Chondrocyte (in vitro differentiated cells): Measurements from ENCODE around the gene ZNG1E. TPM values are rescaled to one million over a fixed set of nuclear protein-coding genes. Genes with fewer than 3 reads are reported as not detected.
"Not testable (repeated sequence)": the region's sequence is repeated elsewhere in the genome, so short reads cannot be mapped to it uniquely, and the experiment has no call there.

ENCODE experiments used
- DNase-seq: peaks from one replicate; pipeline ENCODE4 v3.0.0; 2021; ENCODE audit warnings: mixed read lengths, low spot score
- H3K27ac Mint-ChIP-seq: one replicate; pipeline ENCODE4 v1.8.0; 2021; ENCODE audit warnings: mild to moderate bottlenecking, moderate library complexity, mixed read lengths; ENCODE audit not compliant: unreplicated experiment
- H3K27me3 Mint-ChIP-seq: 2 replicates; pipeline ENCODE4 v1.8.0; 2021; ENCODE audit warnings: low read depth, mixed read lengths
- H3K36me3 Mint-ChIP-seq: 2 replicates; pipeline ENCODE4 v1.8.0; 2021; ENCODE audit warnings: low read depth, mixed read lengths
- H3K4me1 Mint-ChIP-seq: 2 replicates; pipeline ENCODE4 v1.8.0; 2021; ENCODE audit warnings: low read depth, mild to moderate bottlenecking, mixed read lengths
- H3K4me3 Mint-ChIP-seq: one replicate; pipeline ENCODE4 v1.8.0; 2021; ENCODE audit warnings: mild to moderate bottlenecking, moderate library complexity, mixed read lengths; ENCODE audit not compliant: unreplicated experiment
- H3K9me3 Mint-ChIP-seq: 2 replicates; pipeline ENCODE4 v1.8.0; 2021; ENCODE audit warnings: low read depth, mixed read lengths
- CTCF ChIP-seq: fragments of 200-600 bp; sonication (generic); IDR thresholded peaks from 2 replicates; pipeline ENCODE4 v1.5.0; 2021; ENCODE audit warnings: antibody characterized with exemption, mild to moderate bottlenecking, moderate library complexity
- long read RNA-seq: library from polyadenylated mRNA; stranded (forward); transcript quantifications from one replicate; pipeline ENCODE4 v2.0.0, GENCODE V29; 2021
- total RNA-seq: library from RNA; stranded (reverse); gene quantifications from 3 replicates; pipeline ENCODE4 v1.2.1, GENCODE V29; 2021

Gene ZNG1E
- total RNA-seq = 26.4 to 32.9 TPM (median 31.8 TPM) in 3 replicates
- long read RNA-seq, transcript CBWD5-207 (15 exons, 1,791 nt) = minor isoform, 17 of 61 reads
- long read RNA-seq, transcript CBWD5-202 (3 exons, 1,347 nt) = major isoform, 22 of 61 reads
- long read RNA-seq, partial matches to known transcripts = 2 of 61 reads
- long read RNA-seq, other reads (novel, unspliced or antisense) = 14 of 61 reads

- H3K27me3 Mint-ChIP-seq, H3K9me3 Mint-ChIP-seq, H3K36me3 Mint-ChIP-seq, H3K4me1 Mint-ChIP-seq, DNase-seq: not testable (repeated sequence)
- peak within 1 kb of the TSS; percentile 73 for H3K27ac Mint-ChIP-seq
- H3K4me3 Mint-ChIP-seq = peak within 1 kb of the TSS; percentile 70
These were observed at the start of gene ZNG1E for GRCh38 chr9:65675589-65676021. TSS of gene ZNG1E (plus strand) at chr9:65675928. CDS start at chr9:65675977, 49 bp downstream.

DNA sequence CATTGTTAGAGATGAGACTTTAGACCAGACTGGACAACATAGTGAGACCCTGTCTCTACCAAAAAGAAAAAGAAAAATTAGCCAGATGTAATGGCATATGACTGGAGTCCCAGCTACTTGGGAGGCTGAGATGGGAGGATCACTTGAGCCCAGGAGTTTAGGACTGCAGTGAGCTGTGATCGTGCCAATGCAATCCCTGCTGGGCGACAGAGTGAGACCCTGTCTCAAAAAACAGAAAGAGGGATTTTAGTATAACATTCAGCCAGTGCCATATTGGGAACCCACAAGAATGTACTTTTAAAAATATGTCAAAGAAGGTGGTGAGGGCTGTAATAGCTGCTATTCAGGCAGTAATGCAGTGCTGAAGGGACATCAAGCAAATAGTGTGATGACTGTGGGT, 2.1 kb upstream of the ZNG1E start:
- not testable (repeated sequence) for H3K4me1 Mint-ChIP-seq, H3K4me3 Mint-ChIP-seq, DNase-seq, H3K9me3 Mint-ChIP-seq, H3K27me3 Mint-ChIP-seq, H3K36me3 Mint-ChIP-seq, H3K27ac Mint-ChIP-seq

GRCh38 chr9:65675018-65675417, 710 bp upstream of the ZNG1E start:
- H3K4me3 Mint-ChIP-seq = peak overlapping the region; percentile 70
- H3K9me3 Mint-ChIP-seq, DNase-seq, H3K36me3 Mint-ChIP-seq, H3K27me3 Mint-ChIP-seq, H3K27ac Mint-ChIP-seq, H3K4me1 Mint-ChIP-seq: not testable (repeated sequence)

DNA sequence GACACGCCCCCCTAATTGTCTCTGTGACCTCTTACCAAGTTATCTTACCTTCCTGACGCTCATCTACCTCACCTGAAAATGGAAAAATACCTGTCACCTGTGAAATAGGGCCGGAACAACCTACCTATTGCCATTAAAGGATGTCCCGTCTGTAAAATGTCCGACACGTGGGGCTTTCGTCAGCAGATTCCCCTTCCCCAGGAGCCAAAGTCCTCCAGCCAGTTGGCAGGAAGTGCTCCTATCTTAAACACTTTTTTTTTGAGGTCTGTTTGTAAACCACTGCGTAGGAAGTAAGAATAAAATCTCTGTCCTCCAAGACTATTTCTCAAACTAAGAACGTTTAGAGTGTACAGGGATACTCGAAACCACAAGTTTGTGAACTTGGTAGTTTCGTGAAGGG, 661 bp downstream of the ZNG1E start:
- H3K27me3 Mint-ChIP-seq = not testable (repeated sequence)
- H3K27ac Mint-ChIP-seq = peak overlapping the region; percentile 73

DNA sequence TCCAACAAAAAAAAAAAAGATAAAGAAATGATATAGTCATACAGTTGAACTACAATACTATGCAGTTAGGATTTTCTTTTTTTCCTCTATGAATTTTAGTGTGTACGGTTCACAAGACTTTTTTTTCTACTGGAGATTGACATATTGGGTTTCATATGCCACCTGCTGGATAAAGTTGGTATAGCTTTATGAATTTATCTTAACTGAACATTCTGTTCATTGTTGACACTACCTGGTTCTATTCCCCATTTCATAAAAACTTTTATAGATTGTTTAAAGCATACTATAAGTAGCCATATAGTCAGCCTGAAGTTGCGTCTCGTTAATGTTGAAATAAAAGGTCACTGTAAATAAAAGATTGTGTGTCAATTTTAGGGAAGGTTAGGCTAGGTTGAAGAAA, 2.8 kb downstream of the ZNG1E start:
- H3K27me3 Mint-ChIP-seq, H3K36me3 Mint-ChIP-seq, H3K4me1 Mint-ChIP-seq, H3K9me3 Mint-ChIP-seq, H3K4me3 Mint-ChIP-seq, H3K27ac Mint-ChIP-seq, DNase-seq: not testable (repeated sequence)
- peak; percentile 65 for TF ChIP-seq CTCF

More for the DNA sequence above, 661 bp downstream of the ZNG1E start:
- H3K4me3 Mint-ChIP-seq = peak overlapping the region; percentile 58
- DNase-seq, H3K9me3 Mint-ChIP-seq, H3K36me3 Mint-ChIP-seq, H3K4me1 Mint-ChIP-seq: not testable (repeated sequence)

DNA sequence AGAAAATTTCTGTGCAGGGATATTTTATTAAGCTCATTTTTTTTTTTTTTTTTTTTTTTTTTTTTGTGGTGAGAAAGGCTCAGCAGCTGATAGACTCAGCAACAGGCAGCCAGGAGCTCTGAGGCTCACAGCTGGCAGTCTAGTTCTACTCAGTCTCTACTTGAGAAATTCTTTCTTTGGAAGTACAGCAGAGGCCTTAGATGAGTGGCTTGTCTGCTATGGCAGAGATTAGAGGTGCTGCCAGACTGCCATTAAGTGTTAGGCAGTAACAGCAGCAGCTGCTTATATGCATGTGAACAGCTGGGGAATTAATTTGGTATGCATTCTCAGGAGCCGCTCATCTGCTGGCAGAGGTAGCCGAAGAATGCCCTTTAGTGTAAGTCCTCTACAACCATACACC, 27.8 kb downstream of the ZNG1E start:
- not testable (repeated sequence) for H3K36me3 Mint-ChIP-seq, H3K27ac Mint-ChIP-seq, H3K9me3 Mint-ChIP-seq, H3K27me3 Mint-ChIP-seq, H3K4me3 Mint-ChIP-seq, DNase-seq, H3K4me1 Mint-ChIP-seq

- not testable (repeated sequence) for H3K27ac Mint-ChIP-seq, H3K36me3 Mint-ChIP-seq, H3K4me1 Mint-ChIP-seq, DNase-seq, H3K27me3 Mint-ChIP-seq, H3K4me3 Mint-ChIP-seq, H3K9me3 Mint-ChIP-seq
These were observed 38.7 kb downstream of the ZNG1E start for GRCh38 chr9:65714445-65714844.

DNA sequence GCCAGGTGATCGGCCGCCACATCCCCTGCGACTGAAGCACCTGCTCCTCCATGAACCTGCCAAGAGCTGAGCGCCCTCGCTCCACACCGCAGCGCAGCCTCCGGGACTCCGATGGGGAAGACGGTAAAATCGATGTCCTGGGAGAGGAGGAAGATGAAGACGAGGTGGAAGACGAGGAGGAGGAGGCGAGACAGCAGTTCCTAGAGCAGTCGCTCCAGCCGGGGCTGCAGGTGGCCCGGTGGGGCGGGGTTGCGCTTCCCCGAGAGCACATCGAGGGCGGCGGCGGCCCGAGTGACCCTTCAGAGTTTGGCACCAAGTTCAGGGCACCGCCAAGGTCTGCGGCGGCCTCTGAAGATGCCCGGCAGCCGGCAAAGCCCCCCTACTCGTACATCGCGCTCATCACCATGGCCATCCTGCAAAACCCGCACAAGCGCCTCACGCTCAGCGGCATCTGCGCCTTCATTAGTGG, 61.4 kb downstream of the ZNG1E start, which contains the start of gene FOXD4L4:
Gene FOXD4L4 (plus strand): TSS at position 51 of the 469 bp plus-strand sequence. CDS start 0 bp downstream, at position 51.
- H3K4me3 Mint-ChIP-seq, H3K9me3 Mint-ChIP-seq, H3K4me1 Mint-ChIP-seq, H3K27me3 Mint-ChIP-seq, H3K36me3 Mint-ChIP-seq, H3K27ac Mint-ChIP-seq: not testable (repeated sequence)
- DNase-seq = peak; percentile 64

- H3K9me3 Mint-ChIP-seq, H3K4me3 Mint-ChIP-seq, H3K4me1 Mint-ChIP-seq, H3K27me3 Mint-ChIP-seq, H3K36me3 Mint-ChIP-seq, H3K27ac Mint-ChIP-seq, DNase-seq: not testable (repeated sequence)
These were observed 62.4 kb downstream of the ZNG1E start for GRCh38 chr9:65738133-65738532.

Other genes with a start within 250 kb of the ZNG1E start
- gene FOXD4L4, start 61.2 kb downstream of the ZNG1E start, total RNA-seq = not detected in 3 replicates